GM21619 (cell line): ENCODE measurements around the gene WRNIP1.
A peak's percentile ranks its signal among the peaks of the same experiment; 100 is the strongest.

Experiments used
- ATAC-seq: cut with Tn5 transposase; IDR thresholded peaks from one replicate; pipeline ENCODE4 v1.9.1; 2021; ENCODE audit not compliant: unreplicated experiment

WRNIP1 gene

GRCh38 chr6:2765166-2765895 is at the start of gene WRNIP1:
Gene WRNIP1, plus strand, starts transcription at chr6:2765393. Its CDS starts 230 bp downstream, at chr6:2765623.
- peak; percentile 82 for ATAC-seq

GRCh38 chr6:2715737-2716136 is 49.5 kb upstream of the WRNIP1 start:
- no peak for ATAC-seq

- no peak for ATAC-seq
Measured at GRCh38 chr6:2716936-2717700, 48.1 kb upstream of the WRNIP1 start.

DNA sequence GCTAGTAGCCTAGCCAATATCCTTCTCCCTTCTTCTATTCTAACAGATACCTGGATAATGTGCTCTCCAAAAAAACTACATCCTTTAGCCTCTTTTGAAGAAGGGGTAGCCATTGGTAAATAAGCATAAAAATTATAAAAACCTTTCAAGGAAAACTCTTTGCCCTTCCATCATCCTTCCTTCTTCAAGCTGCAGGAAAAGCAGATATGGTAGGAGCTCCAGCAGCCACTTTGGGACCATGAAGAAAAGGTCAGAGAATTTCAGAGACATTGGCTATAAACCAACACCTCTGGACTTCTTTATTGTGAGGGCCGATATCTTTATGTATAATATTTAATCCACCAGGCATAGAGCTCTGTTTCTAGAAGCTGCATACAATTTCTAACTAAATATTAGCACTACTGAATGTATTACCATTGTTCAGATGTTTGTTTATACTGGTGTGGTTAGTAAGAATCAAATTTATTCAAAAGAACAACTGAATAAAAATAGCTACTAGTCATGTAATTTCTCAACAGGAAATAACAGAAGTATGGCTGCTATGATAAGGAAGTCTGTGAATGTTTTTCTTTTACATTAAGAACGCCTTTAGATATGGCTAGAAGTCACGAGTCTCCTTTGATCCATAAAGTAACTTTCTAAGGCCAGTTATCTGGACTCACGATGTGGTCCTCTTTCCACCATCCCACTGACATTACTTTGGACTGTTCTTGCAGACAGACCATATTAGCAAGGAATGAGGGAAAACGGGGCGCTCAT is 46.7 kb upstream of the WRNIP1 start:
- no peak for ATAC-seq

DNA sequence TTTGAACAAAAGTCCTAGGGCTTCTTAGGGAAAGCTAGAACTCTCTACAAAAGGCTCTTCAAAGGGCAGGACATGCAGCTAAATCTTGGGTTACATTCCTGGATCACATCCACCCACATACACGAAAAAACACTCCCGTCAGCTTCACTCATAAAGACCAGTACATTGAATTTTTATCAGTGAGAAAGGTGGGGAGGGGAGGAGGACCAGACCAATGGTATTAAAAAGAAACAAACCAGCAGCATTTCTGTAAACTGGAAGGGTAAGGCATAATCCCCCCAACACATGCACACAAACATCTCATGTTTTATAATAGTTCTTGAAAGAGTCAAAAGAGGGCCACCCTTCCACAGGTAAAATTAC is 46.1 kb upstream of the WRNIP1 start:
- no peak for ATAC-seq

- ATAC-seq = no peak
Measured at GRCh38 chr6:2721219-2721618, 44.0 kb upstream of the WRNIP1 start.

DNA sequence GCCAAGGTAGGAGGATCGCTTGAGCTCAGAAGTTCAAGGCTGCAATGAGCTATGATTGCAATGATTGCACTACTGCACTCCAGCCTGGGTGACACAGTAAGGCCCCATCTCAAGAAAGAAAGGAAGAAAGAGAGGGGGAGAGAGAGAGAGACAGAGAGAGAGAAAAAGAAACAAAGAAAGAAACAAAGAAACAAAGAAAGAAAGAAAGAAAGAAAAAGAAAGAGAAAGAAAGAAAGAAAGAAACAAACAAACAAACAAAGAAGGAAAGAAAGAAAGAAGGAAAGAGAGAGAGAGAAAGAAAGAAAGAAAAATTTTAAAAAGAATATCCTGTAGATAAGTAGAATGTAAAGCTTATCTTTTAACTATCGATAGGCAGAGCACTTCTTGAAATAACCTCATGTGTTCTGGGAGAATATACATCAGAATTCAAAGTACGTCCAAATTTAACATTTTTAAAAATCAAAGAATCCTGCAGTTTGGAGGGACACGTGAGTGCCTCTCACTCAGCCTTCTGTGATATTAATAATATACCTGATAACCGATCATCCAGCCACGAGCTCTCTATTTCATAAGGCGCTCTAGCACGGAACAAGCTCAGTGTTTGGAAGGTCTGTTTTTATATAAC is 39.7 kb upstream of the WRNIP1 start:
- ATAC-seq = no peak

GRCh38 chr6:2725999-2726567 is 39.1 kb upstream of the WRNIP1 start:
- peak; percentile 80 for ATAC-seq

DNA sequence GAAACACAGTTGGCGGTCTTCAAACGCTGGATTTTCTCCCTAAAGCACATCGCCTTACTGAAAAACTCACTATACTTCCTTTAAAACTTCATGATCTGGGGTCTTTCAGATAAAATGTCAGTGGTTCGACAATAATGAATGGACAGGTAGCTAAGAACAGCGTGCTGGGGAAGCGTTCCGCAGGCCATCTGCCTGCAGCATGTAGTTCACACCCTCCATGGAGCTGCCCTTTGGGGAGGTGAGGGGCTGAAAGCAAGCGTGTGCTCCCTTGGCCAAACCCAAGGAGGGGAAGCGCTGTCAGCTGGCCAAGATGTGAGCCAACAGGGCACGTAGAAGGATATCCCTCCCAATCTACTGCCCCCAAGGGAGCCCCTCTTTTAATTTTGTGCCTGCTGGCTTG is 35.3 kb upstream of the WRNIP1 start:
- no peak for ATAC-seq

GRCh38 chr6:2730353-2731107 is 34.7 kb upstream of the WRNIP1 start:
- no peak for ATAC-seq

GRCh38 chr6:2731281-2731909 is 33.8 kb upstream of the WRNIP1 start:
- ATAC-seq = no peak

- ATAC-seq = no peak
Measured at GRCh38 chr6:2732503-2733089, 32.6 kb upstream of the WRNIP1 start.

- peak; percentile 84 for ATAC-seq
Measured at GRCh38 chr6:2733324-2733723, 31.9 kb upstream of the WRNIP1 start.

DNA sequence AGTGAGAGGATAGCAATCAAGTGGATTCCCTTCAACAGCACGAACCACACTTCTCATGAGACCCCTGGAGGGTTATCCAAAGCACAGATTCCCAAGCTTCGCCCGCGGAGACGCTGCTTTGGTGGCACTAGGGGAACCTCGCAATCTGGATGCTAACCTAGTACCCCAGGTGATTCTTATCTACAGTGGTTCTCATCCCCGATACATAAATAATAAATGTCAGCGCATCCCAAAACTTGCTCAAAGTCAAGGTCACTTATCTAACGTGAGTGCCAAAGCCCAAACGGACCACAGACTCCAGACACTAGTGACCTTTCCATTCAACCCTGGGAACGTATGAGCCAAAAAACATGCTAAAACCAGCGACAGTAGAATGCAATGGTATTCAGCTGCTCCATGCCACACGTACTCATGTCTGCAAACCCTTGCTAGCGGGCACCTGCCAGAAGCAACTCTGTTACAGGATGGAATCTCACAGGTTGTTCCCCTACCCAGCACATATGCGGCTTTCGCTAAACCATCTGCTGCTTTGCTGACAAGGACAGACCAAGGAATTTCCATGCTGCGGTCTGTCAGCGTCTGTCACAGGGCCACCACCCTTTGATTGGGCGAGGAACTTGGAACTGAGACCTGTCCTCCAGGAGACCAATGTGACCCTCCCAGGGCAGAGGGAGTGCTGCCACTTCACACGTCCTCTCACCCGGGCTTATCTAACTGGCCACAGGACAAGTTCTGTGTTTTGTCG is 31.3 kb upstream of the WRNIP1 start:
- ATAC-seq = no peak

DNA sequence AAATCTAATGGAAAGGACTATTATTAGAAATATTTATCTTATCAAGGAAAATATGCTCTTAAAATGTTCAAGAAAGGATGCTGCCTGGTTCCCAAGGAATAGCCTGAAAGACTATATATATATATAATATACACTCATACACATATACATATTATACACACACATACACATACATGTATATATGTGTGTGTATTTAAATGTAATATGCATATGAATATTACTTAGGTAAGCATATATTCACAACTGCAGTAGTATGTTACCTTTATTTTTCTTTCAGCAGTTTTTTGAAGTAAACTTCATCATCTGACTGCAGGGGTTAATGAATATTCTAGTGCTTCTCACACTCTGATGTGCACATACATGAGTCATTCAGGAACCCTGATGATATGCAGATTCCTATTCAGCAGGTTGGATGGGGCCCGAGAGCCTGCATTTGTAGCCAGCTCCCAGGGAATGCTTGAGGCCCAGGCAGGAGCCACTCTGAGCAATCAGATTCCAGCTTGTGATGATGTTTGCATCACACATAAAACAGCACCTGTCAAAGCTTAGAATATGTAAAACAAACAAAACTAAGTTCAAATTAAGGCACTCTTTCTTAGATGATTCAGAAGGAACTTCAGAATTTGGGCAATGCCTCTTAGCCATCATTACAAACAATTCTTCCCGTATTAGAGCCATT is 30.6 kb upstream of the WRNIP1 start:
- no peak for ATAC-seq

DNA sequence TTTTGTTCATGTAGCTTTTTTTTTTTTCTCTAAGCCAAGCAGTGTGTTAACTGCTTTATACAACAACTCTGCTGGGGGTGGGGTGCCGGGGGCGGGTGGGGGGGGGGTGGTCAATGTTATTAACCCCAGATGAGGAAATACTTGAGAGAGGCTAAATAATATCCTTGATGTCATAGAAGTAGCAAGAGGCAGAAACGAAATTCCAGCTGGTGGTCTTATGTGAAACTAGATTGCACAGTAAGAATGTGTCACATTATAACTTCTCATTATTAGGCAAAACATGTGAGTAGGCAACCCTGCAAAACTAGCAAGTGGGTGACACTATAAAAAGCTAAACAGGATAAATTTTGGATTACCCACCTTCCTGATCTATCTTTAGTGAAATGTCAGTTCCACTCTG is 27.3 kb upstream of the WRNIP1 start:
- no peak for ATAC-seq

DNA sequence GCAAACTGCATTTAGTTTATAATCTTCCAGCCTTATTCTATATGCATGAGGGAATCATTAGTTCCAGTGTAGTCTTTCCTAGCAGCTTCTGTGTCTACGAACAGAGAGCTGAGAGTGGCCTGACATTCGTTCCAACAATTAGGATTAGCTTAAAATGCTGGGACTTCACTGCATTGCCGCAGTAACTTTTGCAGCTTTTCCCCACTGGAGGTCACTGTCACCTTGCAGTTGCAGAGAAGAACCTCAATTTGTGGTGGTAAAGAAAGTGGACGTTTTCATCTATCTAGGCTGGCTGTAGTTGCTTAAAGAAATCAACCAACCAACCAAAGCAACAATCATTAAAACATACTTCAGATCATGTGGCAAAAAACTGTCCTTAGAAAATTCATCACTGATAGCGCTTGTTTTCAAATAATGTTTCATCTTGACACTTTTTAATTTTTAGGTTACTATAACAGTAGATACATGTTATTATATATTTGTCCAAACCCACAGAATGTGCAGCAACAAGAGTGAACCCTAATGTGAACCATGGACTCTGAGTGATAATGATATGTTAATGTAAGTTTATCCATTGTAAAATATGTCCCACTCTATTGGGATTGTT is 26.7 kb upstream of the WRNIP1 start:
- no peak for ATAC-seq

DNA sequence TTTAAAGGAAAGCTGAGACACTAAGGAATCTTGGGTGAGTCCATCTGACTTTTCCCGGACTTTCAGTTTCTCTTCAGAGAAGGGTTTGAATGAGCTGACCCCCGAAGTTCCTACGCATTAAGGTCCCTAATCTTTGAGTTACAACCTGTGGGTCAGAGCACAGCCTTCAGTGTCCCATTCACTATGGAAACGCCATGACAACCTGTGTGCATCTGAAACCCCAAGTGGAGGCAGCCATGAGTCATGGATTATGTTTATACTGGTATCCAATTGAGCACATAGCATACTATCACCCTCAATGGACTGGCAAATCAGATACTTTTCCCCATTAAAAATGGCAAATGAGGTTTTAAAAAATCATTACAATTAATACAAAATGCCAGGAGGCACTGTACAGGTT is 25.9 kb upstream of the WRNIP1 start:
- ATAC-seq = no peak
